GM18526 (cell line): ENCODE measurements around the gene SIPA1L2.

ENCODE experiments used
- POLR2A ChIP-seq: IDR thresholded peaks from 3 replicates; pipeline ENCODE4 v1.6.1; 2011; ENCODE audit not compliant: insufficient read length; ENCODE audit errors: extremely low read depth

Gene SIPA1L2

GRCh38 chr1:232630047-232630893, at the start of gene SIPA1L2:
SIPA1L2 (minus strand) TSS chr1:232630133; CDS start chr1:232515339, 114,794 bp downstream.
- TF ChIP-seq POLR2A, result no peak

GRCh38 chr1:232678185-232678886, 48.4 kb upstream of the SIPA1L2 start:
- TF ChIP-seq POLR2A, result no peak

- no peak for TF ChIP-seq POLR2A
These were observed 46.4 kb upstream of the SIPA1L2 start for GRCh38 chr1:232676307-232676706.

- no peak for TF ChIP-seq POLR2A
These were observed 46.0 kb upstream of the SIPA1L2 start for GRCh38 chr1:232675898-232676297.

GRCh38 chr1:232675260-232675659, 45.3 kb upstream of the SIPA1L2 start:
- no peak for TF ChIP-seq POLR2A

- no peak for TF ChIP-seq POLR2A
These were observed 43.3 kb upstream of the SIPA1L2 start for GRCh38 chr1:232673256-232673655.

- TF ChIP-seq POLR2A, result no peak
These were observed 40.2 kb upstream of the SIPA1L2 start for GRCh38 chr1:232669981-232670747.

GRCh38 chr1:232667778-232668165, 37.8 kb upstream of the SIPA1L2 start:
- no peak for TF ChIP-seq POLR2A

GRCh38 chr1:232667094-232667777, 37.3 kb upstream of the SIPA1L2 start:
- no peak for TF ChIP-seq POLR2A

- TF ChIP-seq POLR2A, result no peak
These were observed 35.2 kb upstream of the SIPA1L2 start for GRCh38 chr1:232664844-232665777.

- no peak for TF ChIP-seq POLR2A
These were observed 33.0 kb upstream of the SIPA1L2 start for GRCh38 chr1:232662910-232663309.

GRCh38 chr1:232658386-232658785, 28.5 kb upstream of the SIPA1L2 start:
- TF ChIP-seq POLR2A, result no peak

GRCh38 chr1:232657426-232658005, 27.6 kb upstream of the SIPA1L2 start:
- no peak for TF ChIP-seq POLR2A

- TF ChIP-seq POLR2A, result no peak
These were observed 25.8 kb upstream of the SIPA1L2 start for GRCh38 chr1:232655746-232656085.
